Hepatocyte (in vitro differentiated cells): ENCODE measurements around the gene TRIM56. TPM values are rescaled to one million over a fixed set of nuclear protein-coding genes. Genes with fewer than 3 reads are reported as not detected.

Experiments
- DNase-seq: peaks from one replicate; pipeline ENCODE4 v3.0.0-alpha.2; 2016; ENCODE audit warnings: low spot score
- H2AFZ ChIP-seq: fragments of 200-600 bp; sonication (generic); 2 replicates; pipeline ENCODE4 v1.6.0; 2016; ENCODE audit warnings: antibody characterized with exemption, mild to moderate bottlenecking
- H3K27ac ChIP-seq: fragments of 200-600 bp; sonication (generic); 2 replicates; pipeline ENCODE4 v1.5.1; 2016; ENCODE audit warnings: mild to moderate bottlenecking
- H3K27me3 ChIP-seq: fragments of 200-600 bp; sonication (generic); 2 replicates; pipeline ENCODE4 v1.6.1; 2016
- H3K36me3 ChIP-seq: fragments of 200-600 bp; sonication (generic); replicated peaks from 2 replicates; pipeline ENCODE4 v1.5.1; 2016; ENCODE audit warnings: low read depth; ENCODE audit not compliant: insufficient read depth
- H3K4me1 ChIP-seq: fragments of 200-600 bp; sonication (generic); 2 replicates; pipeline ENCODE4 v1.5.1; 2016; ENCODE audit warnings: mild to moderate bottlenecking, moderate library complexity; ENCODE audit not compliant: insufficient read depth
- H3K4me2 ChIP-seq: fragments of 200-600 bp; sonication (generic); 2 replicates; pipeline ENCODE4 v1.6.0; 2016
- H3K4me3 ChIP-seq: fragments of 200-600 bp; sonication (generic); 2 replicates; pipeline ENCODE4 v1.5.1; 2016; ENCODE audit warnings: mild to moderate bottlenecking
- H3K79me2 ChIP-seq: fragments of 200-600 bp; sonication (generic); 2 replicates; pipeline ENCODE4 v1.6.0; 2017; ENCODE audit warnings: mild to moderate bottlenecking
- H3K9me2 ChIP-seq: fragments of 200-600 bp; sonication (generic); replicated peaks from 2 replicates; pipeline ENCODE4 v1.6.0; 2017; ENCODE audit warnings: mild to moderate bottlenecking; ENCODE audit not compliant: insufficient read depth
- H3K9me3 ChIP-seq: fragments of 200-600 bp; sonication (generic); 2 replicates; pipeline ENCODE4 v1.5.1; 2016; ENCODE audit warnings: low read depth, mild to moderate bottlenecking
- H4K20me1 ChIP-seq: fragments of 200-600 bp; sonication (generic); 2 replicates; pipeline ENCODE4 v1.6.0; 2016; ENCODE audit warnings: mild to moderate bottlenecking; ENCODE audit not compliant: insufficient read depth, poor library complexity, severe bottlenecking
- EZH2 ChIP-seq: fragments of 200-600 bp; sonication (generic); IDR thresholded peaks from 2 replicates; pipeline ENCODE4 v1.6.1; 2016; ENCODE audit warnings: antibody characterized with exemption, mild to moderate bottlenecking, borderline replicate concordance
- EZH2phosphoT487 ChIP-seq: fragments of 200-600 bp; sonication (generic); IDR thresholded peaks from one replicate; pipeline ENCODE4 v1.6.1; 2018; ENCODE audit warnings: antibody characterized with exemption, mild to moderate bottlenecking, low read depth, moderate library complexity; ENCODE audit not compliant: unreplicated experiment, severe bottlenecking
- WGBS: methylation state at CpG from one replicate; pipeline ENCODE4 v1.1.6; 2016; ENCODE audit warnings: low lambda C conversion rate; ENCODE audit errors: missing lambda C conversion rate; 5-methylcytosine and 5-hydroxymethylcytosine counted together
- polyA plus RNA-seq: library from polyadenylated mRNA; unstranded; fragments of >200 nt; fragmentation: Nextera tagmentation; extraction: Ambion mirVana; gene quantifications from 2 replicates; pipeline ENCODE4 v1.2.1, GENCODE V29; 2016
- total RNA-seq: library from RNA; depleted of rRNA; stranded (reverse); fragments of >200 nt; gene quantifications from 2 replicates; pipeline ENCODE4 v1.2.3, GENCODE V29; 2014
- TF ChIP-seq, protein P1 (sequence below): fragments of 200-600 bp; sonication (generic); IDR thresholded peaks from 2 replicates; pipeline ENCODE4 v1.5.1; 2016; ENCODE audit warnings: antibody characterized with exemption, mild to moderate bottlenecking; ENCODE audit not compliant: poor library complexity

The TRIM56 gene
- total and polyA plus RNA-seq, 2 experiments from 2014 or later: 13.1 to 25.7 TPM

DNA sequence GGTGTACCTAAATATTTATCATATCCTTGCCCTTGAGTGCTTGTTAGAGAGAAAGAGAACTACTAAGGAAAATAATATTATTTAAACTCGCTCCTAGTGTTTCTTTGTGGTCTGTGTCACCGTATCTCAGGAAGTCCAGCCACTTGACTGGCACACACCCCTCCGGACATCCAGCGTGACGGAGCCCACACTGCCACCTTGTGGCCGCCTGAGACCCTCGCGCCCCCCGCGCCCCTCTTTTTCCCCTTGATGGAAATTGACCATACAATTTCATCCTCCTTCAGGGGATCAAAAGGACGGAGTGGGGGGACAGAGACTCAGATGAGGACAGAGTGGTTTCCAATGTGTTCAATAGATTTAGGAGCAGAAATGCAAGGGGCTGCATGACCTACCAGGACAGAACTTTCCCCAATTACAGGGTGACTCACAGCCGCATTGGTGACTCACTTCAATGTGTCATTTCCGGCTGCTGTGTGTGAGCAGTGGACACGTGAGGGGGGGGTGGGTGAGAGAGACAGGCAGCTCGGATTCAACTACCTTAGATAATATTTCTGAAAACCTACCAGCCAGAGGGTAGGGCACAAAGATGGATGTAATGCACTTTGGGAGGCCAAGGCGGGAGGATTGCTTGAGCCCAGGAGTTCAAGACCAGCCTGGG lies 53.1 kb downstream of the TRIM56 start:
- Histone ChIP-seq H3K36me3 (no peaks in the 10 kb centered on the region), H4K20me1 (no peaks in the 10 kb centered on the region), H3K4me3 (no peak overlapping the region), H3K9me2 (no peaks in the 10 kb centered on the region), H3K79me2 (no peaks in the 10 kb centered on the region), H3K27me3 (no peaks in the 10 kb centered on the region), H3K27ac (peak overlapping the region; percentile 80), H3K9me3 (no peaks in the 10 kb centered on the region), H3K4me1 (no peaks in the 10 kb centered on the region), H3K4me2 (peak overlapping the region; percentile 63), H2AFZ (no peak overlapping the region)
- TF ChIP-seq, protein P1, sequence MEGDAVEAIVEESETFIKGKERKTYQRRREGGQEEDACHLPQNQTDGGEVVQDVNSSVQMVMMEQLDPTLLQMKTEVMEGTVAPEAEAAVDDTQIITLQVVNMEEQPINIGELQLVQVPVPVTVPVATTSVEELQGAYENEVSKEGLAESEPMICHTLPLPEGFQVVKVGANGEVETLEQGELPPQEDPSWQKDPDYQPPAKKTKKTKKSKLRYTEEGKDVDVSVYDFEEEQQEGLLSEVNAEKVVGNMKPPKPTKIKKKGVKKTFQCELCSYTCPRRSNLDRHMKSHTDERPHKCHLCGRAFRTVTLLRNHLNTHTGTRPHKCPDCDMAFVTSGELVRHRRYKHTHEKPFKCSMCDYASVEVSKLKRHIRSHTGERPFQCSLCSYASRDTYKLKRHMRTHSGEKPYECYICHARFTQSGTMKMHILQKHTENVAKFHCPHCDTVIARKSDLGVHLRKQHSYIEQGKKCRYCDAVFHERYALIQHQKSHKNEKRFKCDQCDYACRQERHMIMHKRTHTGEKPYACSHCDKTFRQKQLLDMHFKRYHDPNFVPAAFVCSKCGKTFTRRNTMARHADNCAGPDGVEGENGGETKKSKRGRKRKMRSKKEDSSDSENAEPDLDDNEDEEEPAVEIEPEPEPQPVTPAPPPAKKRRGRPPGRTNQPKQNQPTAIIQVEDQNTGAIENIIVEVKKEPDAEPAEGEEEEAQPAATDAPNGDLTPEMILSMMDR: peak; percentile 96
- TF ChIP-seq EZH2 (no peak), EZH2phosphoT487 (no peak)
- peak; percentile 93 for DNase-seq
- WGBS: 13% methylated on average over 10 of the region's 16 CpGs

DNA sequence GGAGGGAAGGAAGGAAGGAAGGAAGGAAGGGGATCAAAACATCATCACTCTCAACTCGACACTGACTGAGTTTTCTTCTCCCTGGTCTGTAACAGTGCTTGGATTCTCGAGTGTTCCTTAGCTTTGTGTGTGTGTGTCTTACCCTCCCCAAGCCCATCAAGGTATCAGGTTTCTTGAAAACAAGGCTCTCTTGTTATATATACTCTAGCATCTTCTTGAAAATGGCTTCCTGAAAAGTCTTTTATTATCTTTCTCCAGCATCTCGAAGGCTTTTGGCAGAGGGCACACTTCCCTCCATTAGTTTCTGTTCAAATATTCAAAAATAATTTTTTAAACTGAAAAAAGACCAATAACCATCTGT lies 55.0 kb downstream of the TRIM56 start:
- Histone ChIP-seq H3K4me3 (no peak overlapping the region), H2AFZ (no peak overlapping the region), H3K9me3 (no peaks in the 10 kb centered on the region), H3K79me2 (no peaks in the 10 kb centered on the region), H3K27ac (peak overlapping the region; percentile 8), H3K27me3 (no peaks in the 10 kb centered on the region), H3K36me3 (no peaks in the 10 kb centered on the region), H3K4me1 (no peaks in the 10 kb centered on the region), H3K4me2 (no peak overlapping the region), H3K9me2 (no peaks in the 10 kb centered on the region), H4K20me1 (no peaks in the 10 kb centered on the region)
- DNase-seq: no peak
- 49% methylated on average over 3 of the region's 3 CpGs for WGBS
- TF ChIP-seq EZH2phosphoT487 (no peak), EZH2 (no peak)
- TF ChIP-seq, protein P1: no peak

DNA sequence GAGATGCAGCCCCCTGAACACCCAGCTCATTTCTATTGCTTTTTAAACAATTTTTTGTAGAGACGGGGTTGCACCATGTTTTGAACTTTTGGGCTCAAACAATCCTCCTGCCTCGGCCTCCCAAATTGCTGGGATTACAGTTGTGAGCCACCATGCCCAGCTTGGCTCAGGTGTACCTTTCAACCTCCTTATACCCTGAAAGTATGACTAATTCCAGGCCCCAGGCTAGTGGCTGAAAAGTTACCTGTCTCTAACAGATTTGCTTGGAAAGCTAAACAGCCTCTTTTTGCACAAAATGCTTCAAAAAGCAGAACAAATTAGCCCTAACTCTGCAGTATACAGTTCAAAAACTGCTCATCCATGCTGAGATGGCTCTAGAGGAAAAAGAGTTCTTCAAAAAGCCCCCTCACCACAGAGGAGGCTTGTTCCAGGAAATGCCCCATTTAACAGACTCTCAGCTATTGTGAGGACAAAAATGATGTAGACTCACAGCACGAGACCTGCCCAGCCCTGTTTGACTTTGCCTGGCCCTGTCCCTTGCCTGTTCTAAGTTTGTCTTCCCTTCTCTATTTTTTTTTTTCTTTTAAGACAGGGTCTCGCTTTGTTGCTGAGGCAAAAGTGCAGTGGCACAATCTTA lies 55.6 kb downstream of the TRIM56 start:
- no peak overlapping the region for H2AFZ ChIP-seq
- H3K4me1 ChIP-seq: no peaks in the 10 kb centered on the region
- no peak overlapping the region for H3K4me3 ChIP-seq
- H3K4me2 ChIP-seq: no peak overlapping the region
- no peaks in the 10 kb centered on the region for H4K20me1 ChIP-seq
- H3K36me3 ChIP-seq: no peaks in the 10 kb centered on the region
- DNase-seq: no peak
- TF ChIP-seq, protein P1: no peak
- no peak for TF ChIP-seq EZH2
- TF ChIP-seq EZH2phosphoT487: no peak
- H3K9me2 ChIP-seq: no peaks in the 10 kb centered on the region
- 89% methylated on average over 4 of the region's 4 CpGs for WGBS
- H3K27ac ChIP-seq: peak overlapping the region; percentile 8
- no peaks in the 10 kb centered on the region for H3K79me2 ChIP-seq
- no peaks in the 10 kb centered on the region for H3K9me3 ChIP-seq
- no peaks in the 10 kb centered on the region for H3K27me3 ChIP-seq

Other genes starting within 250 kb of the TRIM56 start
- 15.4 and 21.3 TPM in 2 replicates for gene SLC12A9, start 232.8 kb upstream of the TRIM56 start, total RNA-seq
- 17.1 and 23.5 TPM in 2 replicates for gene SLC12A9, start 232.8 kb upstream of the TRIM56 start, polyA plus RNA-seq
- 54.0 and 57.5 TPM in 2 replicates for gene TRIP6, start 218.1 kb upstream of the TRIM56 start, total RNA-seq
- gene TRIP6, start 218.1 kb upstream of the TRIM56 start, polyA plus RNA-seq: 70.3 and 98.9 TPM in 2 replicates
- 35.8 and 49.1 TPM in 2 replicates for gene SRRT, start 210.4 kb upstream of the TRIM56 start, total RNA-seq
- gene SRRT, start 210.4 kb upstream of the TRIM56 start, polyA plus RNA-seq: 91.7 and 135 TPM in 2 replicates
- 3.9 TPM in 2 replicates for gene UFSP1, start 195.8 kb upstream of the TRIM56 start, total RNA-seq
- gene UFSP1, start 195.8 kb upstream of the TRIM56 start, polyA plus RNA-seq: 4.2 and 4.3 TPM in 2 replicates
- 3.2 and 4.6 TPM in 2 replicates for gene ACHE, start 189.6 kb upstream of the TRIM56 start, total RNA-seq
- gene ACHE, start 189.6 kb upstream of the TRIM56 start, polyA plus RNA-seq: 16.3 and 18.3 TPM in 2 replicates
- gene MUC3A, start 135.9 kb upstream of the TRIM56 start, total RNA-seq: 1.9 and 4.9 TPM in 2 replicates
- gene MUC3A, start 135.9 kb upstream of the TRIM56 start, polyA plus RNA-seq: 9.4 and 10.6 TPM in 2 replicates
- 4.0 and 8.5 TPM in 2 replicates for gene MUC12, start 115.9 kb upstream of the TRIM56 start, total RNA-seq
- gene MUC12, start 115.9 kb upstream of the TRIM56 start, polyA plus RNA-seq: 7.3 and 9.2 TPM in 2 replicates
- gene MUC17, start 65.4 kb upstream of the TRIM56 start, total RNA-seq: 8.7 and 18.3 TPM in 2 replicates
- gene MUC17, start 65.4 kb upstream of the TRIM56 start, polyA plus RNA-seq: 2.9 and 5.5 TPM in 2 replicates
- 81.8 and 98.2 TPM in 2 replicates for gene SERPINE1, start 41.6 kb downstream of the TRIM56 start, total RNA-seq
- gene SERPINE1, start 41.6 kb downstream of the TRIM56 start, polyA plus RNA-seq: 181 and 185 TPM in 2 replicates
- gene AP1S1, start 69.0 kb downstream of the TRIM56 start, total RNA-seq: 85.8 and 118 TPM in 2 replicates
- 31.1 and 32.0 TPM in 2 replicates for gene AP1S1, start 69.0 kb downstream of the TRIM56 start, polyA plus RNA-seq
- gene VGF, start 80.1 kb downstream of the TRIM56 start, total RNA-seq: 0.30 and 0.32 TPM in 2 replicates
- gene VGF, start 80.1 kb downstream of the TRIM56 start, polyA plus RNA-seq: 0.19 and 0.80 TPM in 2 replicates
- gene NAT16, start 94.8 kb downstream of the TRIM56 start, total RNA-seq: not detected in 2 replicates
- gene NAT16, start 94.8 kb downstream of the TRIM56 start, polyA plus RNA-seq: not detected in 2 replicates
- 6.3 and 8.4 TPM in 2 replicates for gene MOGAT3, start 115.6 kb downstream of the TRIM56 start, total RNA-seq
- 10.5 and 14.0 TPM in 2 replicates for gene MOGAT3, start 115.6 kb downstream of the TRIM56 start, polyA plus RNA-seq
- gene PLOD3, start 132.1 kb downstream of the TRIM56 start, total RNA-seq: 29.5 and 37.6 TPM in 2 replicates
- 127 and 129 TPM in 2 replicates for gene PLOD3, start 132.1 kb downstream of the TRIM56 start, polyA plus RNA-seq
- 105 and 110 TPM in 2 replicates for gene ZNHIT1, start 132.7 kb downstream of the TRIM56 start, total RNA-seq
- gene ZNHIT1, start 132.7 kb downstream of the TRIM56 start, polyA plus RNA-seq: 117 and 145 TPM in 2 replicates
- 11.4 and 14.3 TPM in 2 replicates for gene CLDN15, start 152.3 kb downstream of the TRIM56 start, total RNA-seq
- gene CLDN15, start 152.3 kb downstream of the TRIM56 start, polyA plus RNA-seq: 25.7 and 38.8 TPM in 2 replicates
- 131 and 150 TPM in 2 replicates for gene FIS1, start 159.6 kb downstream of the TRIM56 start, total RNA-seq
- 193 and 238 TPM in 2 replicates for gene FIS1, start 159.6 kb downstream of the TRIM56 start, polyA plus RNA-seq
- 24.2 and 30.5 TPM in 2 replicates for gene IFT22, start 236.3 kb downstream of the TRIM56 start, total RNA-seq
- gene IFT22, start 236.3 kb downstream of the TRIM56 start, polyA plus RNA-seq: 29.8 and 42.2 TPM in 2 replicates